Natural killer cell (primary cell): Measurements from ENCODE around the gene DAPP1. TPM values are rescaled to one million over a fixed set of nuclear protein-coding genes. Genes with fewer than 3 reads are reported as not detected.

ENCODE experiments used
- ATAC-seq, 3 donors: fragments of 150-1000 bp in 2 of 3; fragments of 200-7000 bp in 1 of 3; cut with Tn5 transposase; 1 replicate in 1 of 3; 2 replicates in 2 of 3; pipeline ENCODE4 v1.10.0; 2021; ENCODE audit warnings: mild to moderate bottlenecking in 2 of 3, moderate library complexity in 2 of 3
- DNase-seq, 2 donors: peaks; one replicate each; pipeline versions ENCODE4 v3.0.0 to v3.0.0-alpha.2; 2013 to 2021; ENCODE audit warnings: mixed read lengths in 1 of 2
- H3K27ac ChIP-seq: one replicate; pipeline ENCODE4 v1.5.1; 2013; ENCODE audit warnings: mild to moderate bottlenecking, low read length
- H3K27me3 ChIP-seq: one replicate; pipeline ENCODE4 v1.6.1; 2013; ENCODE audit warnings: low read length; ENCODE audit not compliant: control insufficient read depth, insufficient read depth
- H3K36me3 ChIP-seq: one replicate; pipeline ENCODE4 v1.6.1; 2013; ENCODE audit warnings: low read length; ENCODE audit not compliant: control insufficient read depth, insufficient read depth
- H3K4me1 ChIP-seq: one replicate; pipeline ENCODE4 v1.6.1; 2013; ENCODE audit warnings: low read length; ENCODE audit not compliant: control insufficient read depth, insufficient read depth
- H3K4me3 ChIP-seq: one replicate; pipeline ENCODE4 v1.5.1; 2013; ENCODE audit warnings: low read length
- H3K9me3 ChIP-seq: one replicate; pipeline ENCODE4 v1.6.1; 2013; ENCODE audit warnings: low read length; ENCODE audit not compliant: control insufficient read depth, insufficient read depth
- H3K27ac Mint-ChIP-seq, 2 donors: one replicate each; pipeline ENCODE4 v1.8.0; 2022; ENCODE audit warnings: mild to moderate bottlenecking in 2 of 2, mixed read lengths in 2 of 2, moderate library complexity in 1 of 2
- H3K27me3 Mint-ChIP-seq, 2 donors: one replicate each; pipeline ENCODE4 v1.8.0; 2022; ENCODE audit warnings: low read depth in 2 of 2, mixed read lengths in 2 of 2
- H3K36me3 Mint-ChIP-seq: one replicate; pipeline ENCODE4 v1.8.0; 2022; ENCODE audit warnings: mixed read lengths
- H3K4me1 Mint-ChIP-seq, 2 donors: one replicate each; pipeline ENCODE4 v1.8.0; 2022; ENCODE audit warnings: mixed read lengths in 2 of 2
- H3K4me3 Mint-ChIP-seq: one replicate; pipeline ENCODE4 v1.8.0; 2022; ENCODE audit warnings: mild to moderate bottlenecking, moderate library complexity, mixed read lengths
- H3K9me3 Mint-ChIP-seq, 2 donors: one replicate each; pipeline ENCODE4 v1.8.0; 2022; ENCODE audit warnings: mixed read lengths in 2 of 2
- CTCF ChIP-seq: fragments of 200-600 bp; IDR thresholded peaks from one replicate; pipeline ENCODE4 v1.8.0; 2022; ENCODE audit warnings: antibody characterized with exemption
- WGBS: methylation state at CpG from one replicate; pipeline ENCODE4 v1.1.7; 2013; ENCODE audit warnings: missing lambda C conversion rate; ENCODE audit not compliant: insufficient coverage; 5-methylcytosine and 5-hydroxymethylcytosine counted together
- intact Hi-C: fragments of 100-400 bp; cut with micrococcal nuclease; formaldehyde crosslinking; loops from one replicate; pipeline ENCODE4 v1.14.2; 2022
- total RNA-seq, 4 donors: library from RNA; stranded (reverse); fragments of 120-200 nt in 1 of 4; gene quantifications; one replicate each; pipeline versions ENCODE4 v1.2.3 to v1.2.4, GENCODE V29; 2013 to 2022

The DAPP1 gene
- total RNA-seq, 3 donors from 2014 or later (not counting 1 experiment from before 2014, with no cell fraction given): 5.9 to 7.3 (median 6.8) TPM

DNA sequence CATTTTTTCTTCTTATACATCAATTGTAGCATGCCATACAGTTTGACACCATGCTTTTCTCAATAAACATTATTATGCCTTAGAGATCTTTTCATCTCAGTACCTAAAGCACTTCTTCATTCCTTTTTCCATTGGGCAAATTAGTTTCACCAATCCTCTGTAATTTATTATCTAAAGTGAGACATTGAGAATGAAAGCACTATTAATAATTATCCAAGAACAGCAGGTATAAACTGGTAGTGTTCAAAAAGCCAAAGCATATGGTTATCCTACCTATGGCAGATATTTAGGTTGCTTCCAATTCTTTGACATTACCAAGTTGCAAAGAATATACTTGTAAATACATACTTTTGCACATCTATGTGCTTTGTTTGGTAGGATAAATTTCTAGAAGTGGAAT, 62.0 kb downstream of the DAPP1 start:
- Histone ChIP-seq H3K36me3 (peaks cover 56% of the 10 kb centered on the region), H3K4me1 (no peaks in the 10 kb centered on the region), H3K27ac (no peak overlapping the region), H3K4me3 (no peak overlapping the region), H3K9me3 (no peaks in the 10 kb centered on the region), H3K27me3 (no peaks in the 10 kb centered on the region)
- no peak for DNase-seq
- Mint-ChIP-seq H3K4me1 (no peaks in the 10 kb centered on the region), H3K4me3 (no peak overlapping the region), H3K27ac (no peak overlapping the region), H3K9me3 (no peaks in the 10 kb centered on the region), H3K27me3 (no peaks in the 10 kb centered on the region), H3K36me3 (peaks cover 15% of the 10 kb centered on the region)
- TF ChIP-seq CTCF: no peak
- ATAC-seq: no peak
- intact Hi-C loops: no loop called here

- Histone ChIP-seq H3K36me3 (peaks cover 62% of the 10 kb centered on the region), H3K27me3 (no peaks in the 10 kb centered on the region), H3K27ac (no peak overlapping the region), H3K4me1 (no peaks in the 10 kb centered on the region), H3K4me3 (no peak overlapping the region), H3K9me3 (no peaks in the 10 kb centered on the region)
- TF ChIP-seq CTCF: no peak
- H3K4me3 Mint-ChIP-seq: no peak overlapping the region
- no peak overlapping the region for H3K27ac Mint-ChIP-seq
- no peaks in the 10 kb centered on the region for H3K9me3 Mint-ChIP-seq
- DNase-seq (no peak), ATAC-seq (no peak)
- H3K27me3 Mint-ChIP-seq: no peaks in the 10 kb centered on the region
- peaks cover 15% of the 10 kb centered on the region for H3K36me3 Mint-ChIP-seq
- 95% methylated on average over 2 of the region's 3 CpGs for WGBS
- H3K4me1 Mint-ChIP-seq: no peaks in the 10 kb centered on the region
- intact Hi-C loops: no loop called here
These were observed 62.8 kb downstream of the DAPP1 start for GRCh38 chr4:99879458-99879857.

- H3K27ac ChIP-seq: no peak overlapping the region
- Mint-ChIP-seq H3K27me3 (no peaks in the 10 kb centered on the region), H3K36me3 (peaks cover 5% of the 10 kb centered on the region), H3K4me1 (peaks cover 0 to 10% of the 10 kb centered on the region in 2 donors), H3K9me3 (no peaks in the 10 kb centered on the region), H3K4me3 (no peak overlapping the region), H3K27ac (no peak overlapping the region)
- DNase-seq (peak in 1 of 2 donors; percentile 76), ATAC-seq (no peak)
- peaks cover 59% of the 10 kb centered on the region for H3K36me3 ChIP-seq
- intact Hi-C loops: no loop called here
- H3K9me3 ChIP-seq: no peaks in the 10 kb centered on the region
- TF ChIP-seq CTCF: peak; percentile 50
- WGBS: 100% methylated on average over 1 of the region's 2 CpGs
- H3K4me1 ChIP-seq: no peaks in the 10 kb centered on the region
- no peak overlapping the region for H3K4me3 ChIP-seq
- no peaks in the 10 kb centered on the region for H3K27me3 ChIP-seq
These were observed 68.5 kb downstream of the DAPP1 start for GRCh38 chr4:99885063-99885664.

DNA sequence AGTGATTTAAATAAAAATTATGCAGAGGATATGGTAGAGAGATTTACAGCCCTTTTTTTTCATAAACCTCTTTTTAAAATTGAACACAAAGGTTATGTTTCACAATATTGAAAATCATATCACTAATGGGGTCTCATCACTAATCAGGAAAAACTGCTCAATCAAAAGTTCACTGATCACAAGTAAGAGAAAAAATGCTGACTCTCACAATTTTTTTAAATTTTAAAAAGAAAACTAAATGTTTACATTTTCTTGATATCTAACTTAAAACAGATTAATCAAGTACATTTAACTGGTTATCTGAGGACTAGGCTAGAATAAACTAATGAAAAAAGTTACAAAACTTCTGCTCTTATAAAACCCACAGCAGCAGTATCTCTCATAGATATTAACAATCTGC, 69.1 kb downstream of the DAPP1 start:
- Histone ChIP-seq H3K9me3 (no peaks in the 10 kb centered on the region), H3K27ac (no peak overlapping the region), H3K4me1 (no peaks in the 10 kb centered on the region), H3K4me3 (no peak overlapping the region), H3K27me3 (no peaks in the 10 kb centered on the region), H3K36me3 (peaks cover 54% of the 10 kb centered on the region)
- intact Hi-C loops: no loop called here
- no peak for TF ChIP-seq CTCF
- Mint-ChIP-seq H3K4me3 (no peak overlapping the region), H3K36me3 (no peaks in the 10 kb centered on the region), H3K4me1 (peaks cover 0 to 10% of the 10 kb centered on the region in 2 donors), H3K9me3 (no peaks in the 10 kb centered on the region), H3K27me3 (no peaks in the 10 kb centered on the region), H3K27ac (no peak overlapping the region)
- no peak for DNase-seq
- ATAC-seq: no peak
